GM18520 (cell line): ENCODE measurements around the gene RAB1A.

Experiments
- ATAC-seq: cut with Tn5 transposase; IDR thresholded peaks from one replicate; pipeline ENCODE4 v1.9.1; 2021; ENCODE audit not compliant: unreplicated experiment

RAB1A gene

DNA sequence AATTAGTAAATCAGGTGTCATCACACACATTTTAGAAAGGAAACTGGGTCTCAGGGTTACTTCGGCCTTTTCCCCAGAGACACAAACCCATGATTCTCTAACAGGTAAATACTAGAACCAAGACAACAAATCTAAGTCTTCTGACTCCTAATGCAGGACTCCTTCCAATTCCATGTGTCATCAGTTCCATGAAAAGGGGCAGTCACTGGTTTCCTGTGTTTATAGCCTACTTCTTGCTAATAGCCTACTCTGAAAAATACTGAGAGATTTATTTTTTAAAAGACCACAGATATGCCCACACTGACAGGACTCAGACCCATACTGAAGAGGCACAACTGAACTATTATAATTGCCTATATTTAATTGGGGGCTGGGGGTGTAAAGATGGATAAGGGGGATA is 33.0 kb downstream of the RAB1A start:
- no peak for ATAC-seq

DNA sequence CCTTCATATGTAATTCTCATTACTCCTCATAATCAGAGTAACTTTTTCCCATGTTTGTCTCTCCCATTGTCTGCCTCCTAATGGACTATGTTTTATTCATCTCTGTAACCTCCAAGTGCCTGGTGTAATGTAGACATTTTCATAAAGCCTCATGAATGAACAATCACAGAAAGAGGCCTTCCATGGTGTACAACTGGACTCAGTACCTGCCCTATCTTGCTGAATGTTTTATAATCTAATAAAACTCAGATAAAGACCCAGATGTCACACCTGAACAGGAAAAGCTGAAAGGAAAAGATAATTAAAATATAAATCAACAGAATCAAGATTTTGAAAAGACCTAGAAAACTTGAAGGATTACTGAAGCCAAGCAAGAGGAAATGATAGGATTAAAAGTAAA is 36.7 kb downstream of the RAB1A start:
- no peak for ATAC-seq

DNA sequence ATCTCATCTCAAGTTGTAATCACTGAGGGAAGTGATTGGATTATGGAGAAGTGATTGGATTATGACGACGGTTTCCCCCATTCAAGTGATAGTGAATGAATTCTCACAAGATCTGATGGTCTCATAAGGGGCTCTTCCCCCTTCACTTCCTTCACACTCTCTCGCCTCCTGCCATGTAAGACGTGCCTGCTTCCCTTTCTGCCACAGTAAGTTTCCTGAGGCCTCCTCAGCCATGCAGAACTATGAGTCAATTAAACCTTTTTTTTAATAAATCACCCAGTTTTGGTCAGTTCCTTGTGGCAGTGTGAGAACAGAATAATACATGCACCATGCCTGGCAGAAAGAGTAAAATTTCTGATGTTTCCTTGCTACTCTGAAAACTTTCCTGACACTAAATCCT is 37.1 kb downstream of the RAB1A start:
- no peak for ATAC-seq

DNA sequence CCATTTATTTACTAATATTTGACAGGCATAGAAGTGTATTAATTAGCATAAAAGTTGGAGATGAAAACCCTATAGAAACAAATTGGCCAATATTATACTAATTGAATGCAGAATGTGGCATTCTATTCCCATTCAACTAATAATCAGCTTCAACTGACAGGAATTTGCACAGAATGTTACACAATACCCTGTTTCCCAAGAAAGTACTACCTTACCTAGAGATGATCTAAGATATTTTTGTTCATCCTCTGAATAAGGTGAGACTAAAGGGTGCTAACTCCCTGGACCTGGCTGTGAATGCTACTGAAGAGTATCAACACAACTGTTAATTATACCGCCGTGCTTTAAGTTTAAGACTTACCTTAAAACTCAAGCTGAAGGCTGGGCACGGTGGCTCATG is 44.8 kb downstream of the RAB1A start:
- no peak for ATAC-seq

DNA sequence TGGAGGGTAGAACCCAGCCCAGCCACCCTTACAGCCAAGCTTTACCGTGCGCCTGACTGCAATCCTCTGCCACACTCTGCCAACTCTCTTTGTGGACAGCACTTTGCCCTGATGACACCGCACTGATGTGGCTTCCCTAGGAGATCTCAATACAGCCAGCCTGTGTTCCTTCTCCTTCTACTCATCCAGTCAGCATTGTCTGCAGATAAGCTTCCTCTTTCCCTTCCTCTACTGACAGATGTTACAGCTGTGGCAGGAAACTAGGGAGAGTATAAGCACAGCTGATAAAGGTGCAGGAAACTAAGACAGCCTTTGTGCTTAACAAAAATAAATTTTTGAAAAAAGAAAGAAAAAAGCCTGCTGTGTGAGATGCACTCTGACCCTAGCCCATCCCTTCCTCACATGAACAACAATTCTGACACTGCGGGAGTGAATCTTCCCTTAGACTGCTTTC is 48.6 kb downstream of the RAB1A start:
- ATAC-seq: no peak

DNA sequence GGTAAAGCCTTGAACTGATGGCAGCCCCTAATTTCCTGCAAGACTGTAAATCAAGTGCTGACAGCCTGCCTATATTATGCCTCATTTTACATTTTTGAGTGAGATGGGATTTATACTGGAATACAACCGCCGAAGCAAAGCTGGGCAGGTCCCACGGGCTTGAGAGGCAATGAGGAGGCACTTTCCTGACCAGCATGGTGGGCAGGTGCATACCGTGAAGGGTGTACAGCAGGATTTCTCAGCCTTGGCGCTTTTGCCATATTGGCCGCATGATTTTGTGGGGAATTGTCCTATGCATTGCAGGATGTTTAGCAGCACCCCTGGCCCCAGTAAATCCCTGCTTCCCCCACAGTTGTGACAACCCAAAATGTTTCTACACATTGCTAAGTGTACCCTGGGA is 50.9 kb downstream of the RAB1A start:
- ATAC-seq: no peak

DNA sequence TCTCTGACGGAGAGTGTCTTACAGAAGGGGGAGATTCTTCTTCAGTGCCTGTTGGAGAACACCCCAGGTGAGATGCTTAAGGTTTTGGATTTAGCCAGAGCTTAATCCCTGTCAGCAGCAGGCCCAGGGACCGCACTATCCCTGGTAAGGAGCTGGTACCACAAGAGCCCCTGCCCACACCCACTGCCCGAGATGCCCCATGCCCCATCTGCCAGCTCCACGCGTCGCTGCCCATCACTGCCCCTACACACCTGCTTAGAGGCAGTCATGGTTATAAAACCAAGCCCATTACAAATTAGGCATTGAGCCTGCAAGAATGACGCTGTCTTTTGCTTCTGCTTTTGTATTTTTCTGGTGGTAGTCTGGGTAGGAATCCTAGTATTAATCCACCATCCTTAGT is 52.0 kb downstream of the RAB1A start:
- ATAC-seq: no peak

DNA sequence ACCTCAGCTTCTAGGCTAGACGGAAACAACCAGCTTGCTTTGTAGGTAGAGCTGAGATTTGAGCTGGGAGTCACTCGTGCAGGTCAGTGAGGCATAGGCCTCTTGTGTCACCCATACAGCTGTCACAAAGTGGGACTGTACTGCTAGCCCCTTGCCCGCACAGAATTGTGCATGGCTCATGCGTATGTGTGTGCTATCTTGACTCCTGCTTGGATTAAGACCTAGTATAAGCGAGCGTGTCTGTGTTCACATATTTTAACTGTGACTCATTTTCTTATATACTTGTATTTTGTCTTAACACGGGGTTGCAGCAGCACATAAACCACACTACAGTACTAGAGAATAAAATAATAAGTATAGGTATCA is 53.6 kb downstream of the RAB1A start:
- ATAC-seq: no peak

DNA sequence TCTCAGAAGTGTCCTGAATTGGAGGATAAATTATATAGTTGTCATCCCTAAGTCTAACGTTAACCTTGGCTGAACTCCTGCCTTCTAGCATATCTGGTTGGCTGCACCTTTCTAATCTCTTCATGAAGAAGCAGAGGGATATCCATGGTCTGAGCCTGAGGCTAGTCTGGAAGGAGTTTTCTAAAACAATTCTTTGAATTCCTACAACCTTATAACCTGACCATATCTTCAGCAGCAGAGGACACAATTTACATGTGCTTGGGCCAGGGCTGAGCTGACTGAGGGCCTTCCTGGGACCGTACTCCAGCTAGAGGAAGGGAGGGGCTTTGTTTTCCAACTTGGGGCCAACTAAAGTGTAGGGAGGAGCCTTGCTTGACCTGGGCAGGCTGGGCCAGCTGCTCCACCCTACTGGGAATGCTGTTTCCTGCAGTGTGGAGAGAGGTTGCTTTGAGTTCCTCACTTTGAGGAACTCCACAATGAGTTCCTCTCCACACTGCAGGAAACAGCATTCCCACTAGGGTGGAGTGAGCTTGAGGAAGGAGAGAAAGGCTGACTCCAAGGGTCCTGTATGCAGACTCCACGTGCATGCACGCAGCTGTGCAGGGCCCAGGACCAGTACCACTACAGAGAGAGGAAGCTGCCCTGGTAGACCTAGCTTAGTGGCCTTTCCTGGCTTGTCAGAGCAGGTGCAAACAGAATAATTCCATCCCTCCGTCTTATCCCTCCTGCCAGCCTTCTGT is 54.1 kb downstream of the RAB1A start:
- ATAC-seq: no peak

DNA sequence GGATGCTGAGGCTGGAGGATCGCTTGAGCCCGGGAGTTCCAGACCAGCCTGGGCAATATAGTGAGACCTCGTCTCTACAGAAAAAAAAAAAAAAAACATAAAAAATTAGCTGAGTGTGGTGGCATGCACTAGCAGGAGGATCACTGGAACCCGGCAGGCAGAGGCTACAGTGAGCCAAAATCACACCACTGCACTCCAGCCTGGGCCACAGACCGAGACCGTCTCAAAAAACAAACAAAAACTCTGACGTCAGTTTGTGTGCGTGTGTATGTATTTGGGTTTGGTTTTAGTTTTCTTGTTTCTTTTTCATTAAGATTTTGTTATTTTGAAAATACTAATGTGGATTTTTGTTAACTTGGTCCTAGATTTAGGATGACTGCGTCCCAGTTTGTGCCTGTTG is 54.7 kb downstream of the RAB1A start:
- no peak for ATAC-seq

DNA sequence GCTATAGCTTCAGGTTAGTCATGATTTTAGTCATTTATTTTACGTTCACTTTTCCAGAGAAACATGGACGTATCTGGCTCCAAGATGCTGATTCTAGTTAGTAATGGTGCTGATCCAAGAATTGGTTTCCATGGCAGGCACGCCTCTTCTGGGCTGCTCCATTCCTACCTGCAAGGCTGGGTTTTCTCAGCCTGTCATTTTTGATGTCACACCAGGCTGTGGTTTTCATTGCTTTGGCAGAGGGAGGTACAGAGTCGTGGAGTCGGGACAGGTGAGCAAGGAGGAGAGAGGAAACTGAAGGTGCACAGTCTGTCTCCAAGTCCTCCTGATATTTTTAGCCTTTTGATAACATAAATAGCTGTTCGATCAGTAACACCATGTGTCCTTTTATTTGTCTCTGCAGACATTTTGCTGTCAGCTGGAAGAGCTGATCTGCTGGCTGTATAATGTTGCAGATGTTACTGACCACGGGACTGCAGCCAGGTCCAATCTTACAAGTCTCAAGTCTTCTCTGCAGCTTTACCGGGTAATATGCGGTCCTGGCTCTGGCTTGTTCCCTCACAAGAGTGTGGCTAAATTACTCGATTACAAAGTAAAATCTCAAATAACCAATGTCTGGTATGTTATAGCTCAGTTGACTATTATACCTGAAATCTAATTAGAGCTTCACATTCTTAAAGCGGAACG is 55.9 kb downstream of the RAB1A start:
- ATAC-seq: no peak

DNA sequence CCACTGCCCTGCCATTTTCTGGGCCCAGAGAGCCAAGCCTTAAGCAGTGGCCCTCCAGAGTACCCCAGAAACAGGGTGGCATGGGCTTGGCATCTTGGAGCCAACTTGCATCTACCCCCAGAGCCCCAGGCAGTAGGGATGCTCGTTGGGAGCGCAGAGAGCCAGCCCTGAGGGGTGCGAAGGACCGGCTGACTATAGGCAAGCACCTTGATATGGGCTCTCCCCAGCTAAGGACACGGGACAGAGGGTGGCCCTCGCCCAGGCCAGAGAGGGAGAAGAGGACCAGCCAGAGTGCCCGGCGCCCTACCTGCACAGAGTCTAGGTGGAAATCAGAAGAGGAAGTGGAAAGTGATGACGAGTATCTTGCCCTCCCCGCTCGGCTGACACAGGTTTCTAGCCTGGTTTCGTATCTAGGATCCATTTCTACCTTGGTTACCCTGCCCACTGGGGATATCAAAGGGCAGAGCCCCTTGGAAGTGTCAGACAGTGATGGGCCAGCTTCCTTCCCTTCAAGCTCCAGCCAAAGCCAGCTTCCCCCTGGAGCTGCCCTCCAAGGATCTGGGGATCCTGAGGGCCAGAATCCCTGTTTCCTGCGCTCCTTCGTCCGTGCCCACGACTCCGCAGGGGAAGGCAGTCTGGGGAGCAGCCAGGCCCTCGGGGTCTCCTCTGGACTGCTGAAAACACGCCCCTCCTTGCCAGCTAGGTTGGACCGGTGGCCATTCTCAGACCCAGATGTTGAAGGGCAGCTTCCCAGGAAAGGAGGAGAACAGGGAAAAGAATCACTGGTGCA is 57.5 kb downstream of the RAB1A start:
- peak; percentile 36 for ATAC-seq

DNA sequence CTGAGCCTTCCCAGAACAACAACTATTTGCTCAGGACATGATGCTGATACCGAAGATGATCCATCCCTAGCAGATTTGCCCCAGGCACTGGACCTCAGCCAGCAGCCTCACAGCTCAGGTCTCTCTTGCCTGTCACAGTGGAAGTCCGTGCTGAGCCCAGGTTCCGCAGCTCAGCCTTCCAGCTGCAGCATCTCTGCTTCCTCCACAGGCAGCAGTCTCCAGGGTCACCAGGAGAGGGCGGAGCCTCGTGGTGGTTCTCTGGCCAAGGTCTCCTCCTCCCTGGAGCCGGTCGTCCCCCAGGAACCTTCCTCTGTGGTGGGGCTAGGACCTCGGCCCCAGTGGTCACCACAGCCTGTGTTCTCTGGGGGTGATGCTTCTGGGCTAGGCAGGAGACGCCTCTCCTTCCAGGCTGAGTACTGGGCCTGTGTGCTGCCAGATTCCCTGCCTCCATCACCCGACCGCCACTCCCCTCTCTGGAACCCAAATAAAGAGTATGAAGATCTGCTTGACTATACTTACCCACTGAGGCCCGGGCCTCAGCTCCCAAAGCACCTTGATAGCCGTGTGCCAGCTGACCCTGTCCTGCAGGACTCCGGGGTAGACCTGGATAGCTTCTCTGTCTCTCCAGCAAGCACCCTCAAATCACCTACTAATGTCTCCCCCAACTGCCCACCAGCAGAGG is 58.3 kb downstream of the RAB1A start:
- no peak for ATAC-seq

DNA sequence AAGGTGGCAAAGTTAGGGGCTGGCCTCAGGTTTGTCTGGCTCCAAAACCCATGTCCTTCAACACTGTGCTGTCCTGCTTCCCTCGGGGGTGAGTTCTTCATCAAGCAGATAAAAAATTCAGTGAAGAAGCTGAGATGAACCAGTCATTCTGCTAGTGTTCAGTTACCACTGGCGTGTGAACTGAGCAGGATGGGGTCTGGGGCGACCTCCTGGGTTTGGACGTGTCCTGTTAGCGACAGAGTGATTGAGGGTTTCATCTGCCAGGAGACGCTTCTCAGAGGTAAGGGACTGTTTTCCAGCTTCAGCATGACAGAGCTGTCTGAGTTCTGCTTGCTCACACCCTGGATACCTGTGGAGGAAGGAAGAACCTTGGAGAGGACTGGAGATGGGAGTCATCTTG is 59.0 kb downstream of the RAB1A start:
- ATAC-seq: no peak

DNA sequence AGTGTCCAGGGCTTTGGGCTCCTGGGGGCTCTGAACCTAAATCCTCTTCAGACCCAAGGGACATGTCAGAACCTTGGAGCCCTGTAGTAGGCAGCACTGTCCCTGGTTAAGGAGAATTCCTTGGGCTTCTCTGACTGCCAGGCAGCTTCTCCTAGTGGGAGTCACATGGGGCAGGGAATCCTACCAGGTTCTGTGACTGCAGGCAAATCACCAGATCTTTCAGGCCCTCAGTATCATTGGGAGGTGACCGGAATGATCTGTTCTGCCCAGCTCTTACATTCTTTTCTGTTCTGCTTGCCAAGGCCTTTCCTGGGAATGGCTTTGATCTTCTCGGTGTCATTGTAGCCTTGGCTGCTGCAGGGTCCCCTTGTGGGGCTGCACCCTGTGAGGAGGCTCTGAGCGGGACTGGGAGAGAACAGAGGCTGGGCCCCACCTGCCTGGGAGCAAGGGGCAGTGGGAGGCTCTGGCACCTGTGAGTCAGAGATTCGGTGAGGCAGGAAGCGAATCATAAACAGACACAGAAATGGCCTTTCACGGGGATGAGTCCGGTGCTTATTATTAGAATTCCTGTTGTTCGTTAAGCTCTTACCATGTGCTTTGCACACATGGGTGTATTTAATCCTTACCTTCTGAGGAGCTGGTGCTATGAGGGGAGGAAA is 59.6 kb downstream of the RAB1A start:
- no peak for ATAC-seq

DNA sequence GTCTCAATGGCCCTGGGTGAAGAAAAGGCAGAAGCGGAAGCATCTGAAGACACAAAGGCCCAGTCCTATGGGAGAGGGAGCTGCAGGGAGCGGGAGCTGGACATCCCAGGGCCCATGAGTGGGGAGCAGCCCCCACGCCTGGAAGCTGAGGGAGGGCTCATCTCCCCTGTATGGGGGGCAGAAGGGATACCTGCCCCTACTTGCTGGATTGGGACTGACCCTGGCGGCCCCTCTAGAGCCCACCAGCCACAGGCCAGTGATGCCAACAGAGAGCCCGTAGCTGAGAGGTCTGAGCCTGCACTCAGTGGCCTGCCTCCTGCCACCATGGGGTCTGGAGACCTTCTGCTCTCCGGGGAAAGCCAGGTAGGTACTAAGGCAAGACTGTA is 60.5 kb downstream of the RAB1A start:
- no peak for ATAC-seq

DNA sequence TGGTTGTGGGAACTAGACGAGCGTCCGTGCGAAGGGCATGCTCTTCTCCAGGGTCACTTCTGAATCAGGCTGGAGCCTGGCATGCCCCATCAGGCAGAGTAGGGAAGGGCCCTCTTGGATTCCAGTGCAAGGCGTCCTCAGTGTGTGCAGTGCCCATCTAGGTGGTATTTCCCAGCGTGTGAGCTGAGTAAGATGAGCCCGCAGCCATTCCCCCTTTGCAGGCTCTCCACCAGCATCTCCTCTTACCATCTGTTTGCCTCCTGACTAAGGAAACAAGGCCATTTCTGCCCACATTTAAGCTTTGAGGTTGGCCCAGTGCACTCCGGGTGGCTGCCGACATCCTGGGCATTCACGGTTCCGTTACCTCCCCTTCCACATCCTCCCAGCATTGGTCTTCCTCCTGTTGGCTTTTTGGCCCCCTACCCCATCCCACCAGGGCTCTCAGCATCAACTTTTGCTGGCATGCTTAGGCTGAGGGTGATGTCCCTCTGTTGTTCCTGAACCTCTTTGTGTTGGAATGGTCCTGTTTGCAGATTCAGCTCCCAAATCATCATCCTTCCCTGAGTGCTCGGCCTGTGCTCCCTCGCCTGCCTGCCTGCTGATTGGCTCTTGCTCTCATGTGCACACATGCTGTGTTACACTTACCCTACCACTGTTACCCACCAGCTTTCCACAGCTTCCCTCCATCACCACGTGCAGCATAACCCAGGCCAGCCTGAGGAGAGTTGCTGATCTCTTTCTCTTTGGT is 61.9 kb downstream of the RAB1A start:
- ATAC-seq: no peak

DNA sequence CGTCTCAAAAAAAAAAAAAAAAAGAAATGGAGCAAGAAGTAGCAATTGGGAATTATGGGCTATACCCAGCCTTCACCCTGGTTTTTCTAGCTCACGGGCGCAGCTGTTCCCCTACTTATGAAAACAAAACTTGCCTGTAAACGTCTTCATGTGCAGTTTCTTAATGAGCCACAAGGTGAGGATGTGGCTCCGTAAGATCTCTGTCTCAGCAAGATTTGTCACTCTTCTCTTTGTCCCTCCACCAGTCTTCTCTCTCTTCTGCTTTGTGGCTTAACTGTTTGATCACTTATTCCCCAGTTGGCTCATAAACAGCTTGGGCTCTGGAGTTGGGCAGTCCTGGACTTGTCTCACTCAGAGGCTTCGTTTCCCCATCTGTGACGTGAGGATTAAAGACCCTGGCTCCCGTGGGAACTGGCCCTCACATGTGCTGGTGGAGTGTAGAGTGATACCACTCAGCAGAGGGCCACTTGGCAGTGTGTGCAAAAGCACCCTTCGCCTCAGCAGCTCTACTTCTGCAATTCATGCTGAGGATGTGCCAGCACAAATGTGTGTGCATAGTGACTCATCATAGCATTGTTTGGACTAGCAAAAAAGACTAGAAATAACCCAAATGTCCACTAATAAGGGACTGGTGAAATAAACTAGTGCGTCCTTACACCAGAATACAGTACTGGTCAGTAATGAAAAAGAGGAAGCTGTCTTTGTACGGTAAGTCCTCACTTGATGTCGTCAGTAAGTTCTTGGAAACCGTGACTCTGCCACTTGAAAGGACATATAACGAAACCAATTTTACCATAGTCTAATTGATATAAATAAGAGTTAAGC is 65.0 kb downstream of the RAB1A start:
- peak; percentile 70 for ATAC-seq
